Measurements from ENCODE around the gene CPSF4L.

GRCh38 chr17:73285916-73286862, 24.5 kb upstream of the CPSF4L start:
- no peak for TF ChIP-seq POLR2A (IDR thresholded peaks at IDR 0.05)
- TF ChIP-seq, protein P1, sequence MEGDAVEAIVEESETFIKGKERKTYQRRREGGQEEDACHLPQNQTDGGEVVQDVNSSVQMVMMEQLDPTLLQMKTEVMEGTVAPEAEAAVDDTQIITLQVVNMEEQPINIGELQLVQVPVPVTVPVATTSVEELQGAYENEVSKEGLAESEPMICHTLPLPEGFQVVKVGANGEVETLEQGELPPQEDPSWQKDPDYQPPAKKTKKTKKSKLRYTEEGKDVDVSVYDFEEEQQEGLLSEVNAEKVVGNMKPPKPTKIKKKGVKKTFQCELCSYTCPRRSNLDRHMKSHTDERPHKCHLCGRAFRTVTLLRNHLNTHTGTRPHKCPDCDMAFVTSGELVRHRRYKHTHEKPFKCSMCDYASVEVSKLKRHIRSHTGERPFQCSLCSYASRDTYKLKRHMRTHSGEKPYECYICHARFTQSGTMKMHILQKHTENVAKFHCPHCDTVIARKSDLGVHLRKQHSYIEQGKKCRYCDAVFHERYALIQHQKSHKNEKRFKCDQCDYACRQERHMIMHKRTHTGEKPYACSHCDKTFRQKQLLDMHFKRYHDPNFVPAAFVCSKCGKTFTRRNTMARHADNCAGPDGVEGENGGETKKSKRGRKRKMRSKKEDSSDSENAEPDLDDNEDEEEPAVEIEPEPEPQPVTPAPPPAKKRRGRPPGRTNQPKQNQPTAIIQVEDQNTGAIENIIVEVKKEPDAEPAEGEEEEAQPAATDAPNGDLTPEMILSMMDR (IDR thresholded peaks at IDR 0.05) = no peak
